Measurements from ENCODE around the gene KIAA1549. TPM values are rescaled to one million over a fixed set of nuclear protein-coding genes. Genes with fewer than 3 reads are reported as not detected.
"Not testable (repeated sequence)": the region's sequence is repeated elsewhere in the genome, so short reads cannot be mapped to it uniquely, and the experiment has no call there.

Gene KIAA1549
- total RNA-seq, 1 donor from 2014 or later, result 0.53 TPM

DNA sequence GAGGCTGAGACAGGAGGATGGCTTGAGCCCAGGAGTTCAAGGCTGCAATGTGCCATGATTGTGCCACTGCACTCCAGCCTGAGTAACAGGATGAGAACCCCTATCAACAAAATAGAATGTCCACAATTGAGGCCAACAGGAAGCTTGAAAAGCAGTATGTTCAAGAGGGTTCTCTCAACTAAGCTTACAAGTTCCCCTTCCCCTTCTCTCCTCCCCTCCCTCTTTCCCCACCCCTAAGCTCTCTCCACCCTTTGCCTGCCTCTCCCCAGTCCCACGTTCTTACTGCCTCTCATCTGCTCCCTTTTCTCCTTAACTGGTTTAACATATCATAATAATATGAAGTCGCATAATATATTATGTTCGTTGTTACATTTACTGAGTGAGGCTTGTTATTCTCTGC lies 35.4 kb downstream of the KIAA1549 start:
- DNase-seq (ENCODE audit: low spot score) (no peak), ATAC-seq (no peak)

DNA sequence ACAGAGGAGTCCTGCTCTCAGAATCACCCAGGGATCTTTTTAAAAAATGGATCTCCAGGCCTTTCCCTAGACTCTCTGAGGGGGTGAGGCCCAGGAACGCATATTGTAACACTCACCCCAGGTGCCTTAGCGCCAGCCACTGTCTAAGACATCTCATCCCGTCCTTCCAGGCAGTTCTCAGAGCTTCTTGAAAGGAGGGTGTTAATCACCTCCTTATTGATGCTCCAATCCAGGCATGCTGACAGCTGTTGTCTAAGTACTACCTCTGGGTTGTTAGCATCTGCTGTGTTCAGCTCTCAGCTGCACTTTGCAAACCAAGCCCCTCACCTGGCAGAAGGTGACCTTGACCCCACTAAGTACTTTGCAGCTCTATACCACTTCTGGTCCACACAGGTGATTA lies 36.0 kb downstream of the KIAA1549 start:
- DNase-seq (ENCODE audit: low spot score) (no peak), ATAC-seq (no peak)

DNA sequence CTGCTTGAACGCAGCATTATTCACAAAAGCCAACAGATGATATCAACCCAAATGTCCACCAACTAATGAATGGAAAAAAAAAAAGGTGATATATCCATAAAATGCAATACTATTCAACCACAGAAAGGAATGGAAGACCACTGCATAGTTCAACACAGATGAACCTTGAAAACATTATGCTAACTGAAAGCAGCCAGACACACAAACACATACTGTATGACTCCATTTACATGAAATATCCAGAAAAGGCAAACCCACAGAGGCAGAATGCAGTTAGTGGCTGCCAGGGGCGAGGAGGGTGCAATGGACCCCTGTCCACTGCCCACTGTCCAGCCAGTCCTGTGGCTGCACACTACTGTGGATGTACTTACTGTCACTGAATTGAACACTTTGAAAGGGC lies 36.6 kb downstream of the KIAA1549 start:
- ATAC-seq (no peak), DNase-seq (ENCODE audit: low spot score) (no peak)

DNA sequence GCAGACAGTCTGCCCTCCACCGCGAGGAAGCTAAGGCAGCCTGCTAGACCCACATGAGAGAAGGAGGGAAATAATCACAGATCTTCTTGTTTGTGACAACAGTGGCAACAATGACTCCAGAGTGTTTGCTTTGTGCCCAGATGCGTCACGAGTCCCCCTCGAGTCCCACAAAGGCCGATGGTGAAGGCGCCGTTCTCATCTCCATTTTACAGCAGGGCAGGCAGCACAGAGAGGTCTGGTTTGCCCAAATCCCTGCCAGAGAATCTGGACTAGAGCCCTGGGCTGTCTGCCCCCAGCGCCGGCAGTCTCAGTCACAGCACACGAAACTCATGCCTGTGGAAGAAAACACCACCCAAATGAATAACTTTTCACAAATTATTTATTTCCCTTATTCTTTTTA lies 38.1 kb downstream of the KIAA1549 start:
- ATAC-seq (no peak), DNase-seq (ENCODE audit: low spot score) (no peak)

DNA sequence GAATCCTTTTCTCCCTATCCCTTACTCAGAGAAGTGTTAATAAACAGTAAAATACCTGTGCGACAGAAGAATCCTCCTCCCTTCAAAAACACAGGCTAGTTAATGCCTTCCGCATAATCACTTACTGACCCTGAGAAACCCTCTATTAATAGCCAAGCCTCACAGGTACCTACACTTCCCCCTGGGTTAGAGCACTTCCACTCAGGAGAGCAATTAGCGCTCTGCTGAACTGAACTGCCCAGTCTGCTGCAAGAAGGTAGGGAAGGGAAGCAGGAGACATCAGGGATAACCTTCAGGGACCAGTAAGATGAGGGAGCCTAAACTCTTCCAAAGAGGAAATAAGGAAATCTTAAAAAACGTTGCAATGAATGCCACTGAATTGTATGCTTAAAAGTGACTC lies 39.6 kb downstream of the KIAA1549 start:
- ATAC-seq (no peak), DNase-seq (ENCODE audit: low spot score) (no peak)

DNA sequence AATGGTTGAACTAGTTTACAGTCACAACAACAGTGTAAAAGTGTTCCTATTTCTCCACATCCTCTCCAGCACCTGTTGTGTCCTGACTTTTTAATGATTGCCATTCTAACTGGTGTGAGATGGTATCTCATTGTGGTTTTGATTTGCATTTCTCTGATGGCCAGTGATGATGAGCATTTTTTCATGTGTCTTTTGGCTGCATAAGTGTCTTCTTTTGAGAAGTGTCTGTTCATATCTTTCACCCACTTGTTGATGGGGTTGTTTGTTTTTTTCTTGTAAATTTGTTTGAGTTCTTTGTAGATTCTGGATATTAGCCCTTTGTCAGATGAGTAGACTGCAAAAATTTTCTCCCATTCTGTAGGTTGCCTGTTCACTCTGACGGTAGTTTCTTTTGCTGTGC lies 40.6 kb downstream of the KIAA1549 start:
- ATAC-seq; DNase-seq (ENCODE audit: low spot score): not testable (repeated sequence)

DNA sequence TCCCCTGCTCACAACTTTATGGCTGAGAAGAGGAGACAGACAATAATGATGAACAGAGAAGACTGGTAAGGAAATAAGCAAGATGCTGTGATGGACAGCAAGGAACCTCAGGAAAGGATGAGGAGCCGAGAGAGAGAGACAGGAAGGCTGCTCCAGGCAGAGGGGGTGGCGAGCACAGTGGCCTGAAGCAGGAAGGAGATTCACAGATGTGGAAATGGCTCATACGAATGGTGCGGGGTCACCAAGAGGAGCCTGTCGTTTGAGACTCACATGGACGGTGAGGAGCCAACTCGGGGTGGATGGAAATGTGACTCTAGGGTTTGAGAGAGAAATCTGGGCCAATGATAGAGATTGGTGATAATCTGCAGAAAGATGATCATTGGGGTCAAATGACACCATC lies 43.7 kb downstream of the KIAA1549 start:
- ATAC-seq (no peak), DNase-seq (ENCODE audit: low spot score) (no peak)

DNA sequence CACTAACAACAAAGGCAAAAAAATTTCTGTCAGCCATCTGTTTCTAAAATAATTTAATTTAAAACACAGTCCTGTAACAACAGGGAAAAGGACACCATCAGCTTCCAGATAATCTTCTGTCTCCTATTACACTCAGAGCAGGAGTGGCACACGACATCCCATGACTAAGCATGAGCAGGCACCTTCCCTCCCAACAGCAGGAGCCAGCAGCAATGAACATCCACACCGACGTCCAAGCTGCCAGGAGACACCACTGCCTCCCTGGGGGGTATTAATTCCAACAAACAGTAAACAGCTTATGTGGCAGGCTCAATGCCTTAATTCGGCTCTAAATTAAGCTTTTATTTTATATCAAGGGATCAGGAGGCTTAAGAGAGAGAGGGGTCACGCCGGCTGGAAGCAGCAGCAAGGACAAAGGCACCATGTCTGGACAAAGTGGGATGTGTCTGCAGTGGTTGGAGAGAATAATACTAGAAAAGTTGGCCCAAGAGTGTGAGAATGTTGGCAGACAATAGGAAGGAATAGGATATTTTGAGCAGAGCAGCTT lies 45.7 kb downstream of the KIAA1549 start:
- DNase-seq (ENCODE audit: low spot score) (no peak), ATAC-seq (no peak)

DNA sequence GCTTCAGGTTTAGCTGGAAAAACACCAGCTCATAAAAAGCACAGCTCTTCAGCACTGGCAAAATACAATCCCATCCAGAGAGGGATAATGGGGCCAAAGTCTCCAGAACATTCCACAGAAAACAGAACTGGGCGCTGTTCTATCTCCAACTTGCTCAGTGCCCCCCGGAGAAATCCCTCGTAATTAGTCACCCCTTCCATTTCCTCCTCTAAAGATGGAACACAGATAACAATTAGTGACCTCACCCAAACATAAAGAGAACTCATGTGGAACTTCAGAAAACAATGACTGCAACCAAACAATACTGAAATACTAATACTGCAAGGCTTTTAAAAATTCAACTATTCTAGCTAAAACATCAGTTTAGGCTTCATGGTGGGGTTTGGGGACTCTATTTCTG lies 46.3 kb downstream of the KIAA1549 start:
- ATAC-seq (no peak), DNase-seq (ENCODE audit: low spot score) (no peak)

DNA sequence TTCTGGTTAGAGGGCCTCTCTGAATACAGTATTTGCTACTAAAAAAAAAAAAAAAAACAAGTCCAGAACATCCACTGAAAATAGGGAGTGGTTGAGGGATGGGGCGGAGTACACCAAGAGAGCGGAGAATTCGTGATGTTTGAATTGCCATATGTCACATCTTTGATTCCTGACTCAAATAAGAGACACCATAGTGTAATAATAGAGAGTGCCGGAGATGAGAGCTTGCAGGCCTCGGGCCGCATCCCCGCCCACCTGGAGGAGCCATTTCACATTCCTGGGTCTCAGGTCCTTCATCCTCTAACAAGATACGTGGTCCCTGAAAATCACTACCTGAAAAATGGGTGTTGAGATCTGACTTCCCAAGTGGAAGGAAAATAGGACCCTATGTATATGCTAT lies 46.8 kb downstream of the KIAA1549 start:
- DNase-seq (ENCODE audit: low spot score) (no peak), ATAC-seq (no peak)

DNA sequence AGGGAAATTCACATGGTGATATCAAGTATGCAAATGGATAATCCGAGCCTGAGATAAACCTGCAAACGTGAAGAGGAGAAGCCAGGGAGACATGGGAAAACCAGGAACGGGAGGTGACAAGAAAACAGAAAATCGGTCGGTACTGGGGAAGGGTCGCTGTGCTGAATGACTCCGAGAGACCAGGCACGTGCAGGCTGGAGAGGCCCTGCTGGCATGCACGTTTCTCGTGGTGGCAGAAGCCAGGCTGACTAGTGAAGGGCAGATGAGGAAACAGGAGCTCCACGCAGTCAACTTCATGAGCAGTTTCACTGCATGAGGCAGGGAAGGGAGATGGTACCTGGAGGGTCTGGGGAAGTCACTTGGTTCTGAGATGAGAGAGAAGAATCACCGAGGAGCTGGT lies 48.3 kb downstream of the KIAA1549 start:
- ATAC-seq, result no peak
- no peak for DNase-seq (ENCODE audit: low spot score)

DNA sequence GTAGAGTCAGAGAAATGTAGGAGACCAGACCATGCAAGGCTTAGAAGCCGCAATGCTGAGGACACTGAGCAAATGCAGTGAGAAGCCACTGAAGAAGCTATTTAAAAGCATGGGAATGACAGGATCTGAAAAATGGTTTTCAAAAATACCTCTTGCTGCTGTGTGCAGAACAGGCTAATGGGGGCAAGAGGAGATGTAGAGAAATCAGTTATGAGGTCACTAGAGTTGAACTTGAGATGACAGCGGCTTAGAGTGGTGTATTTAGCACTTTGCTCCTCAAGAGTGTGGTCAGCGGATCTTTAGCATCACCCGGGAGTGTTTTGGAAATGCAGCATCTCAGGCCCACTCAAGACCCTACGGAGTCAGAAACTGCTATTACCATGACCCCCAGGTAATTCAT lies 48.8 kb downstream of the KIAA1549 start:
- ATAC-seq, result no peak
- DNase-seq (ENCODE audit: low spot score), result no peak

DNA sequence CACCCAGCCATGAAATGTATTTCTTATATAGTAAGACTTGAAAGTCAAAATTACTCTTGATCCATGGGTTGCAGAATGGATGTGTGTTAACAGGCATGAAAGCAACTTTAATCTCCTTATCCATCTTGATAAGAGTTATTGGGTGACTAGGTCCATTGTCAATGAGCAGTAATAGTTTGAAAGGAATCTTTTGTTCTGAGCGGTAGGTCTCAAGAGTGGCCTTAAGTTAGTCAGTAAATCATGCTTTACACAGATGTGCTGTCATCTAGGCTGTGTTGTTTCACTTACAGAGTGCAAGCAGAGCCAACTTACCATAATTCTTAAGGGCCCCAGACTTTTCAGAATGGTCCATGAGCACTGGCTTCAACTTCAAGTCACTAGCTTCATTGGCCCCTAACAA lies 51.2 kb downstream of the KIAA1549 start:
- no peak for DNase-seq (ENCODE audit: low spot score)
- no peak for ATAC-seq

DNA sequence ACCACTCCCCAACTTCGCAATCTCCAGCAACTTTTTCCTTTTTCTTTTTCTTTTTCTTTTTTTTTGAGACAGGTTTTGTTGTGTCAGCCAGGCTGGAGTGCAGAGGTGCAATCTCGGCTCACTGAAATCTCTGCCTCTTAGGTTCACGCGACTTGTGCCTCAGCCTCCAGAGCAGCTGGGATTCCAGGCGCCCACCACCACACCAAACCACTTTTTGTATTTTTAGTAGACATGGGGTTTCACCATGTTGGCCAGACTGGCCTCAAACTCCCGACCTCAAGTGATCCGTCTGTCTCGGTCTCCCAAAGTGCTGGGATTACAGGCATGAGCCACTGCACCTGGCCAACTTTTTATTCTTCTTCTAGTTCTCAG lies 55.0 kb downstream of the KIAA1549 start:
- ATAC-seq (no peak), DNase-seq (ENCODE audit: low spot score) (no peak)

DNA sequence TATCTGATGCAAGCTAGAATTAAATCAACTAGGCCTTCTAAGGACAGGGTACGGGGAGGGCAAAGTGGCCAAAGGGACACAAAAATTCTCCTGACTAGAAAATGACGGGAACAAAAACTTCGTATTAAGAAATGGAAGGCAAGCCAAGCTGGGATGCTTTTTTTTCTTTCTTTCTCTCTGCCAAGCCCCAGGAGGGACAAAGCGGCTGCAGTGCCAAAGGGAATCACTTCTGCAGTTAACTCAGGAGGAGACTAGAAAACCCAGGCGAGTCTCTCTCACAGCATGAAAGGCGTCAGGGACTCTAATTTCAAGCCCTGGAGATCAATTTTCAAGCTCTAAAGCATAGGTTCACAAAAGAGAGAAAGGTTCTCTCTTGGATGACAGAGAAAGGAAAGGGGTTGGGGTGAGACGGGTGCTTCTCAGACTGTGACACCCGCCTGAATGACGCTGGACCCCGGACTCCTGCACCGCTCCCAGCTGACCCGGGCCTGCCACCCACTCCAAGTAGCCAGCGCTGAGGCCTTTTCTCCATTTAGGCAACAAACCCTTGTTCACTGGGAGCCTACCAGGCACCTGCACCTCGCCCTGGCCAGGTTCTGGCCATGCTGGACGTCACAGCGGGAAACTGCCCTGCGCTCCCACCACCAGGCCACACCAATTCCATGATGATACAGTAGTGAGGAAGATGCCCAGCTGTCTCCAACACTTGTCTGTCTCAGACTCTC lies 56.5 kb downstream of the KIAA1549 start:
- ATAC-seq (no peak), DNase-seq (ENCODE audit: low spot score) (no peak)

DNA sequence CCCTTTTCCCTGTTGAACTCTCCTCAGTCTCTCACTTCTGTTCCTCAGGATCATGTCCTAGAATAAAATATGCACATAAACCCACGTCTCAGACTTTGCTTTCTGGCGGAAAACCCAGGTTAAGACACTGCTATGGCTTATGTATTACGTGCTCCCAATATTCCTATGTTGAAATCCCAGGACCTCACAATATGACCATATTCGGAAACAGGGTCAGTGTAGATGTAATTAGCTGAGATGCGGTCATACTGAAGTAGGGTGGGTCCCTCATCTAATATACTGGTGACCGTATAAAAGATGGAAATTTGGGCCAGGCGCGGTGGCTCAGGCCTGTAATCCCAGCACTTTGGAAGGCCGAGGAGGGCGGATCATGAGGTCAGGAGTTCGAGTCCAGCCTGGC lies 59.9 kb downstream of the KIAA1549 start:
- no peak for ATAC-seq
- DNase-seq (ENCODE audit: low spot score), result no peak

DNA sequence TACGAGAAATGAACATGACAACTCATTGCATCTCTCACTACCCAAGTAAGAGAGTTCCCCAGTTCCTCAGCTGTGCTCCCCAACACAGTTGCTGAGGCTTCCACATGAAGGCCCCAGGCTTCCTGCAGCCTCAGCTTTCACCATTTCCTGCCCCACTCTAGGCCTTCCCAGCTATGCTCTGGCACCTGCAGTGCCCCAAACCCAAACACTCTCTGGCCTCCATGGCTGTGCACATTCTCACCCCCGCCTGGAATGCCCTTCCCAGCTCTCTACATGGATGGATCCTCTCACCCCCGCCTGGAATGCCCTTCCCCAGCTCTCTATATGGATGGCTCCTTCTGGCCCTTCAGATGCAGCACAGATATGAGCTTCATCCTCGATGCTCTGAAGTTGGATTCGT lies 61.3 kb downstream of the KIAA1549 start:
- no peak for DNase-seq (ENCODE audit: low spot score)
- no peak for ATAC-seq

DNA sequence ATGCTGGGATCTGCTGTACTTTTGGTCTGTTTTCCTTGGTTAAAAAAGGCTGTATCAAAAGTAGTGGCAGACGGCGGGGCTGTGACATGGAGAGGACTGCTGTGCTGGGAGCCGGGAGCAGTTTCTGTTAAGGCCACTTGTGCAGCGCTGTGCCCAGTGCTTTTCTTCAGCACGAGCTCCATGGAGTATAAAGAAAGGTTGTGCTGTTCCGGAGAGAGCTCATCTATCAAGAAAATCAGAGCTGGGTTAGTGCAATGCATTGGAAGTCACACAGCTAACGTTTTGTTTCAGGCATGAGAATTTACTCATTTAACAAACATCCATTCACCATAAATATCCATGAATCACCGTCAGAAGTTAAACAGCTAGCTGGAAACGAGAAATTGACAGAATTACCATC lies 62.0 kb downstream of the KIAA1549 start:
- DNase-seq (ENCODE audit: low spot score) (no peak), ATAC-seq (no peak)

DNA sequence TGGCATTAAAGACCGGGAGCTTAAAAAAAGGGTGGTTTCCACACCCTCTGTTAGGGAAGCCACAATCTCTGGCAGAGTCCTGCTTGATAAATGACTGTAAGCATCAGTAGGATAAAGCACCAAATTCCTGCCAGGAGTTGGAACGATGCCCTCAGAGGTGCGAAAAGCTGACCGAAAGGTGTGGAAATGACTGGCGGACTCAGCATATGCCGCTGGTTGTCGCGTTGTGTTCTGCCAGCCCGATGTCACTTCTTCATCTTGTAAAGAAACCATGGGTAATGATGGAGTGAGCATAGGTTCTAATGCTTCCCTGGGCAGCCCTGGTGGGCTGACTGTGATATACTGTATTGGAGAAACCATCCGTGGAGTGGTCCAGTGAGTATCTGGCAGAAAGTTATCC lies 62.4 kb downstream of the KIAA1549 start:
- DNase-seq (ENCODE audit: low spot score), result no peak
- no peak for ATAC-seq

DNA sequence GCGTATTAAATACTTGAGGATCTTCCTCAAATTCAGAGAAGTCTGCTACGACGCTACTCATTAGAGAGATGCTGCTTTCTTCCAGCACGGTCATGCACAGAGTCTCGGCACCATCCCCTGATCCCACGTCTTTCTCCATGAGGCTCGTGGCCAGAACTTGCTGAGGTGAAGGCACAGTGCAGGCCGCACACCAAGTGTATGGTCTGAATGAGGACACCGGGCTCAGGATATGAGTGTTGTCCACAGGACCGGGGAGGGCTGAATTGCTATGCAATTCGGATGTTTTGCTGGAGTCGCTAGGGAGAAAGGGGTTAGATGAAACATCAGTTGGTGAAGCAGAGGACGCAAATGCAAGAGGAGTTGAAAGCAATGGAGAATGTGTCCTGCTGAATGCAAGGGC lies 63.0 kb downstream of the KIAA1549 start:
- ATAC-seq (no peak), DNase-seq (ENCODE audit: low spot score) (no peak)

DNA sequence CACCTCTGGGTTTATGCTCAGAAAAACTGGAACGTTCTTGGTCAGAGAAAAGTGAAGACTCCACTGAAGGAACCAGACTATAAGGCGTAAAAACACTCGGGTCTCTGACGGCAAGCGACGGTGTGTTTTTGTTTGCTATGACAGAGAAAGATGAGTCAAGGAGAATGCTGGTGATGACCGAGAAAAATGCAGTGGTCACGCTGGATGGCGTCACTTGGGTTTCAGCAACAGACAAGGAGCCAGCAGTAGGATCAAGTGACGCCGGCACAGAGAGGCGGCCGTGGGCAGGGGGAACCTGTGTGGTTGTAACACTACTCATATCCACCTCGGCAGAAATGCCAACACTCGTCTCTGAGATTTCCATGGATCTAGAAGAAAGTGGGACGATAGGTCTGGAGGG lies 63.4 kb downstream of the KIAA1549 start:
- ATAC-seq (no peak), DNase-seq (ENCODE audit: low spot score) (no peak)

DNA sequence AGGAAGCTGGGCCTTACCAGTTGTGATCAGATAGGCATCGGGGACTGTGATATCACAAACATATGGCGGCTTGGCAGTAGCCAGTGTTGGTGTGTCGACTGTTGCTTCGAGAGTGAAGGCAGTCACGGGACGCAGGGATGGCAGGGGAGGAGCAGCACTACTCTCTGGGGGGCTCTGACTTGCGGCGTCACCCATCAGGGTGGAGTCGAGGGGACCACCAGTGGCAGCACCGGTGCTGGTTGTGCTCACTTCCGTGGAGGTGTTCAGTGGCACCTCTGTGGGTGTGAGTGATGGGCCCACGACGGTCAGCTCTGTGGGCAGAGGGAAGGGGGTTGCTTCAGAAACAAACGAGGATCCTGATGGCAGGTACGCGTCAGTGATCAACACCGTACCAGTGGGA lies 64.5 kb downstream of the KIAA1549 start:
- ATAC-seq, result no peak
- no peak for DNase-seq (ENCODE audit: low spot score)

DNA sequence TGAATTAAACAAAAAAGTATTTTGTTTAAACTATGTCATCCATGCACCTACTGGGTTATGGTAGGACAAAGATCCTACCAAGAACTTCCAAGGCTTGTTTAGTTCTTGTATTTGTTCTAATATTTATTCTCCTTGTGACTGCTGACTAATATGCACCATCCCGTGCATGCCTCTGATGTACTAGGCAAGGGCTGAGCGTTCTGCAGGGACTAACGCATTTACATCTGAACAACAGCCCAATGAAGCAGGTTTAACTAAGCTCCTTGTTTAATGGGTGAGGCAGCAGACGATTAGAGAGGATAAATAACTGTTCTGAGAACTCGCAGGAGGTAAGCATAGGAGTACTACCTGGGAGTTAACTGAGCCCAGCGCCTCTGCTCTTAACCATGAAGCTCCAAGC lies 64.9 kb downstream of the KIAA1549 start:
- DNase-seq (ENCODE audit: low spot score) (no peak), ATAC-seq (no peak)

All from left lobe of liver (tissue), 2 donors.